ENCODE measurements around the gene PKP4. TPM values are rescaled to one million over a fixed set of nuclear protein-coding genes. Genes with fewer than 3 reads are reported as not detected.

Gene PKP4
- total and polyA plus RNA-seq, 12 donors: 17.9 to 59.0 (median 45.2) TPM

GRCh38 chr2:158533009-158533408, 76.3 kb downstream of the PKP4 start:
- no peak for TF ChIP-seq CTCF (IDR thresholded peaks at IDR 0.05)
- DNase-seq: no peak
- Histone ChIP-seq H3K4me3 (no peak overlapping the region), H3K4me1 (peaks cover 0 to 5% (median 0%) of the 10 kb centered on the region in 9 donors), H3K9me3 (no peaks in the 10 kb centered on the region), H3K36me3 (peaks cover 0 to 42% (median 0%) of the 10 kb centered on the region in 9 donors), H3K27ac (no peak overlapping the region), H3K27me3 (no peaks in the 10 kb centered on the region)
- no peak for ATAC-seq
- WGBS, 2 donors: 93 to 97% methylated on average over 5 of the region's 5 CpGs
- intact Hi-C loops (cut with DNase I): no loop called here

GRCh38 chr2:158539176-158540005, 82.6 kb downstream of the PKP4 start:
- no peak overlapping the region for H3K4me3 ChIP-seq
- 53 to 56% methylated on average over 3 of the region's 3 CpGs for WGBS, 2 donors
- DNase-seq (peak in 1 of 2 donors; percentile 61), ATAC-seq (peak; percentile 41 to 86 (median 74))
- H3K27ac ChIP-seq: peak overlapping the region in 6 of 10 donors; percentile 11 to 67 (median 40)
- intact Hi-C loops (cut with DNase I): no loop called here
- peaks cover 0 to 31% (median 0%) of the 10 kb centered on the region in 9 donors for H3K36me3 ChIP-seq
- H3K27me3 ChIP-seq: no peaks in the 10 kb centered on the region
- peaks cover 0 to 29% (median 22%) of the 10 kb centered on the region in 9 donors for H3K4me1 ChIP-seq
- TF ChIP-seq CTCF (IDR thresholded peaks at IDR 0.05): no peak
- no peaks in the 10 kb centered on the region for H3K9me3 ChIP-seq

GRCh38 chr2:158542577-158542976, 85.8 kb downstream of the PKP4 start:
- no peak for TF ChIP-seq CTCF (IDR thresholded peaks at IDR 0.05)
- Histone ChIP-seq H3K36me3 (peaks cover 0 to 9% (median 0%) of the 10 kb centered on the region in 9 donors), H3K9me3 (no peaks in the 10 kb centered on the region), H3K27ac (no peak overlapping the region), H3K27me3 (no peaks in the 10 kb centered on the region), H3K4me1 (peaks cover 3 to 41% (median 35%) of the 10 kb centered on the region in 9 donors), H3K4me3 (no peak overlapping the region)
- ATAC-seq (no peak), DNase-seq (no peak)
- intact Hi-C loops (cut with DNase I): no loop called here
- 98 to 100% methylated on average over 1 of the region's 1 CpG for WGBS, 2 donors

- no peak overlapping the region for H3K4me3 ChIP-seq
- no peaks in the 10 kb centered on the region for H3K27me3 ChIP-seq
- no peak for TF ChIP-seq CTCF (IDR thresholded peaks at IDR 0.05)
- no peak overlapping the region for H3K27ac ChIP-seq
- peaks cover 3 to 36% (median 28%) of the 10 kb centered on the region in 9 donors for H3K4me1 ChIP-seq
- DNase-seq (peak in 1 of 2 donors; percentile 40), ATAC-seq (peak in 3 of 8 donors; percentile 30 to 50 (median 46))
- WGBS, 2 donors: 71 to 86% methylated on average over 2 of the region's 2 CpGs
- H3K9me3 ChIP-seq: no peaks in the 10 kb centered on the region
- intact Hi-C loops (cut with DNase I): no loop called here
- peaks cover 0 to 12% (median 0%) of the 10 kb centered on the region in 9 donors for H3K36me3 ChIP-seq
Measured at GRCh38 chr2:158543957-158544356, 87.2 kb downstream of the PKP4 start.

Data from heart right ventricle (tissue), 16 donors.